T-helper 17 cell (primary cell): Measurements from ENCODE around the gene CALN1. TPM values are rescaled to one million over a fixed set of nuclear protein-coding genes. Genes with fewer than 3 reads are reported as not detected.

ENCODE experiments used
- ATAC-seq: fragments of 150-1000 bp; cut with Tn5 transposase; 2 replicates; pipeline ENCODE4 v1.10.0; 2021; ENCODE audit warnings: mild to moderate bottlenecking, moderate library complexity
- DNase-seq, 3 donors: peaks; one replicate each; pipeline versions ENCODE4 v3.0.0 to v3.0.0-alpha.2; 2020 to 2021
- H3K9me3 ChIP-seq: one replicate; pipeline ENCODE4 v1.7.0; 2013; ENCODE audit warnings: low read length, mild to moderate bottlenecking; ENCODE audit not compliant: control insufficient read depth, poor library complexity, severe bottlenecking
- H3K27ac Mint-ChIP-seq: one replicate; pipeline ENCODE4 v1.8.0; 2022; ENCODE audit warnings: mild to moderate bottlenecking, moderate library complexity, mixed read lengths
- H3K27me3 Mint-ChIP-seq: one replicate; pipeline ENCODE4 v1.8.0; 2022; ENCODE audit warnings: mixed read lengths
- H3K36me3 Mint-ChIP-seq: one replicate; pipeline ENCODE4 v1.8.0; 2022; ENCODE audit warnings: low read depth, mixed read lengths
- H3K4me1 Mint-ChIP-seq: one replicate; pipeline ENCODE4 v1.8.0; 2022; ENCODE audit warnings: mild to moderate bottlenecking, mixed read lengths
- H3K4me3 Mint-ChIP-seq: one replicate; pipeline ENCODE4 v1.8.0; 2022; ENCODE audit warnings: mild to moderate bottlenecking, moderate library complexity, mixed read lengths
- total RNA-seq, 4 donors: library from RNA in 2 of 4; stranded (reverse) in 2 of 4; gene quantifications; one replicate each; pipeline ENCODE4 v1.2.3 and lab custom pipeline; 2022 to 2026

The CALN1 gene
- total RNA-seq, 2 donors from 2014 or later: not detected

GRCh38 chr7:71883415-71883814 lies 528.7 kb downstream of the CALN1 start:
- Mint-ChIP-seq H3K36me3 (no peaks in the 10 kb centered on the region), H3K27me3 (no peaks in the 10 kb centered on the region), H3K4me3 (no peak overlapping the region), H3K27ac (no peak overlapping the region), H3K4me1 (no peaks in the 10 kb centered on the region)
- no peaks in the 10 kb centered on the region for H3K9me3 ChIP-seq
- DNase-seq: no peak
- no peak for ATAC-seq

GRCh38 chr7:71871446-71871845 lies 540.7 kb downstream of the CALN1 start:
- H3K36me3 Mint-ChIP-seq: no peaks in the 10 kb centered on the region

GRCh38 chr7:71870812-71871211 lies 541.3 kb downstream of the CALN1 start:
- H3K9me3 ChIP-seq: no peaks in the 10 kb centered on the region
- Mint-ChIP-seq H3K4me3 (no peak overlapping the region), H3K36me3 (no peaks in the 10 kb centered on the region), H3K4me1 (no peaks in the 10 kb centered on the region), H3K27ac (no peak overlapping the region), H3K27me3 (no peaks in the 10 kb centered on the region)
- DNase-seq: no peak
- ATAC-seq: no peak

More at GRCh38 chr7:71871446-71871845, 540.7 kb downstream of the CALN1 start:
- no peaks in the 10 kb centered on the region for H3K4me1 Mint-ChIP-seq
- H3K9me3 ChIP-seq: no peaks in the 10 kb centered on the region
- H3K27ac Mint-ChIP-seq: no peak overlapping the region
- no peak overlapping the region for H3K4me3 Mint-ChIP-seq
- ATAC-seq (no peak), DNase-seq (no peak)
- H3K27me3 Mint-ChIP-seq: no peaks in the 10 kb centered on the region

- no peak overlapping the region for H3K27ac Mint-ChIP-seq
- H3K9me3 ChIP-seq: no peaks in the 10 kb centered on the region
- no peaks in the 10 kb centered on the region for H3K4me1 Mint-ChIP-seq
- H3K27me3 Mint-ChIP-seq: no peaks in the 10 kb centered on the region
- no peaks in the 10 kb centered on the region for H3K36me3 Mint-ChIP-seq
- no peak for ATAC-seq
- no peak for DNase-seq
- no peak overlapping the region for H3K4me3 Mint-ChIP-seq
Measured at GRCh38 chr7:71868797-71869196, 543.3 kb downstream of the CALN1 start.

GRCh38 chr7:71867626-71868025 lies 544.5 kb downstream of the CALN1 start:
- Mint-ChIP-seq H3K4me3 (no peak overlapping the region), H3K36me3 (no peaks in the 10 kb centered on the region), H3K27me3 (no peaks in the 10 kb centered on the region), H3K4me1 (no peaks in the 10 kb centered on the region), H3K27ac (no peak overlapping the region)
- DNase-seq (no peak), ATAC-seq (no peak)
- no peaks in the 10 kb centered on the region for H3K9me3 ChIP-seq

- no peaks in the 10 kb centered on the region for H3K9me3 ChIP-seq
- ATAC-seq (no peak), DNase-seq (no peak)
- Mint-ChIP-seq H3K27me3 (no peaks in the 10 kb centered on the region), H3K36me3 (no peaks in the 10 kb centered on the region), H3K4me1 (no peaks in the 10 kb centered on the region), H3K4me3 (no peak overlapping the region), H3K27ac (no peak overlapping the region)
Measured at GRCh38 chr7:71865172-71865571, 547.0 kb downstream of the CALN1 start.

- no peaks in the 10 kb centered on the region for H3K9me3 ChIP-seq
- DNase-seq (no peak), ATAC-seq (no peak)
- no peaks in the 10 kb centered on the region for H3K36me3 Mint-ChIP-seq
- H3K27ac Mint-ChIP-seq: no peak overlapping the region
- H3K4me3 Mint-ChIP-seq: no peak overlapping the region
- H3K27me3 Mint-ChIP-seq: no peaks in the 10 kb centered on the region
- no peaks in the 10 kb centered on the region for H3K4me1 Mint-ChIP-seq
Measured at GRCh38 chr7:71864130-71864529, 548.0 kb downstream of the CALN1 start.

- H3K9me3 ChIP-seq: no peaks in the 10 kb centered on the region
- H3K36me3 Mint-ChIP-seq: no peaks in the 10 kb centered on the region
- H3K4me1 Mint-ChIP-seq: no peaks in the 10 kb centered on the region
- no peaks in the 10 kb centered on the region for H3K27me3 Mint-ChIP-seq
- DNase-seq (no peak), ATAC-seq (no peak)
- no peak overlapping the region for H3K4me3 Mint-ChIP-seq
- no peak overlapping the region for H3K27ac Mint-ChIP-seq
Measured at GRCh38 chr7:71860572-71860971, 551.6 kb downstream of the CALN1 start.

- no peak for DNase-seq
- H3K4me3 Mint-ChIP-seq: no peak overlapping the region
- H3K4me1 Mint-ChIP-seq: no peaks in the 10 kb centered on the region
- H3K9me3 ChIP-seq: no peaks in the 10 kb centered on the region
- no peak overlapping the region for H3K27ac Mint-ChIP-seq
- H3K27me3 Mint-ChIP-seq: no peaks in the 10 kb centered on the region
- ATAC-seq: no peak
- no peaks in the 10 kb centered on the region for H3K36me3 Mint-ChIP-seq
Measured at GRCh38 chr7:71857338-71857737, 554.8 kb downstream of the CALN1 start.

GRCh38 chr7:71854546-71855397 lies 557.4 kb downstream of the CALN1 start:
- no peaks in the 10 kb centered on the region for H3K27me3 Mint-ChIP-seq
- no peak overlapping the region for H3K27ac Mint-ChIP-seq
- H3K36me3 Mint-ChIP-seq: no peaks in the 10 kb centered on the region
- H3K4me1 Mint-ChIP-seq: no peaks in the 10 kb centered on the region
- DNase-seq (no peak), ATAC-seq (no peak)
- H3K4me3 Mint-ChIP-seq: no peak overlapping the region
- no peaks in the 10 kb centered on the region for H3K9me3 ChIP-seq

GRCh38 chr7:71851776-71852498 lies 560.2 kb downstream of the CALN1 start:
- H3K4me3 Mint-ChIP-seq: no peak overlapping the region
- no peak for ATAC-seq
- H3K36me3 Mint-ChIP-seq: no peaks in the 10 kb centered on the region

GRCh38 chr7:71846160-71846559 lies 566.0 kb downstream of the CALN1 start:
- DNase-seq (no peak), ATAC-seq (no peak)
- Mint-ChIP-seq H3K36me3 (no peaks in the 10 kb centered on the region), H3K4me1 (no peaks in the 10 kb centered on the region), H3K27ac (no peak overlapping the region), H3K27me3 (no peaks in the 10 kb centered on the region), H3K4me3 (no peak overlapping the region)
- no peaks in the 10 kb centered on the region for H3K9me3 ChIP-seq

More at GRCh38 chr7:71851776-71852498, 560.2 kb downstream of the CALN1 start:
- no peaks in the 10 kb centered on the region for H3K9me3 ChIP-seq
- no peaks in the 10 kb centered on the region for H3K4me1 Mint-ChIP-seq
- no peaks in the 10 kb centered on the region for H3K27me3 Mint-ChIP-seq
- DNase-seq: no peak
- no peak overlapping the region for H3K27ac Mint-ChIP-seq

- Mint-ChIP-seq H3K36me3 (no peaks in the 10 kb centered on the region), H3K4me3 (no peak overlapping the region), H3K27me3 (no peaks in the 10 kb centered on the region), H3K27ac (no peak overlapping the region), H3K4me1 (no peaks in the 10 kb centered on the region)
- DNase-seq: no peak
- H3K9me3 ChIP-seq: no peaks in the 10 kb centered on the region
- no peak for ATAC-seq
Measured at GRCh38 chr7:71843676-71844075, 568.5 kb downstream of the CALN1 start.
